ENCODE data around the gene FLNB. TPM values are rescaled to one million over a fixed set of nuclear protein-coding genes. Genes with fewer than 3 reads are reported as not detected.
A peak's percentile ranks its signal among the peaks of the same experiment; 100 is the strongest.

FLNB gene
- total RNA-seq, 2 donors from 2014 or later: 212 to 221 TPM

- 92 to 97% methylated on average over 12 of the region's 12 CpGs for WGBS, 2 experiments (ENCODE audit: insufficient coverage in 1 of 2, insufficient read length in 1 of 2)
- H3K4me3 Mint-ChIP-seq: no peak overlapping the region
Observed at GRCh38 chr3:58141766-58142345, 133.6 kb downstream of the FLNB start.

DNA sequence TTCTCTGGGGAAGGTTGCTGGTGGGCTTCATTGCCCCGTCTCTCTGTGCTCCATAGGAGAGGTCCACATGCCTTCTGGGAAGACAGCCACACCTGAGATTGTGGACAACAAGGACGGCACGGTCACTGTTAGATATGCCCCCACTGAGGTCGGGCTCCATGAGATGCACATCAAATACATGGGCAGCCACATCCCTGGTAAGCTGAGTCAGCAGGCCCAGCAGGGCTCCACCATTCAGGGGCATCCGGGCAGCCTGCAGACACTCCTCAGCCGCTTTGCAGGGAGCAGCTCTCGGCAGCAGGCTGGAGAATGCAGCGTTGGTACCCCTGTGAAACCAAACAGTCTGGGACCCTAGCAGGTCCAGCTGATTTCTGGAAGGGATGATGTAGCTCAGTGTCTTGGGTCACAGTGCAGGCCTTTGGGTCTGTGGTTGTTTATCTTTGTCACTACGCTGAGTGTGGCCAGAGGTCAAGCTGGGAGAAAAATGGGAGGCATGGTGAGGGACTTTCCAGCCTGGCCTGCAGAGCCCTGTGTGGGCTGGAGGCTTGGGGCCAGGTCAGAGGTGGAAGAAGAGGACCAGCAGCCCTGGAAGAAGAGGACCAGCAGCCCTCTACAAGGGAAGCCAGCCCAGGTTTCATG, 135.3 kb downstream of the FLNB start:
- Histone ChIP-seq H3K27me3 (ENCODE audit: control insufficient read depth, insufficient read depth, low read length, poor library complexity, severe bottlenecking) (no peaks in the 10 kb centered on the region), H3K27ac (ENCODE audit: low read depth, low read length) (no peak overlapping the region), H3K4me1 (ENCODE audit: control insufficient read depth, insufficient read depth, low read length) (no peaks in the 10 kb centered on the region), H3K9ac (ENCODE audit: extremely low read depth, low read length, poor library complexity, severe bottlenecking) (no peak overlapping the region), H3K36me3 (ENCODE audit: control insufficient read depth, insufficient read depth, low read length) (peaks cover 100% of the 10 kb centered on the region), H3K4me3 (ENCODE audit: low read length) (no peak overlapping the region), H3K9me3 (ENCODE audit: control insufficient read depth, low read length) (no peaks in the 10 kb centered on the region)
- Mint-ChIP-seq H3K9me3 (no peaks in the 10 kb centered on the region), H3K27ac (no peak overlapping the region), H3K36me3 (ENCODE audit: low read depth) (peaks cover 76% of the 10 kb centered on the region), H3K4me1 (no peaks in the 10 kb centered on the region), H3K27me3 (ENCODE audit: insufficient read depth) (no peaks in the 10 kb centered on the region), H3K4me3 (no peak overlapping the region)
- TF ChIP-seq, protein P1, sequence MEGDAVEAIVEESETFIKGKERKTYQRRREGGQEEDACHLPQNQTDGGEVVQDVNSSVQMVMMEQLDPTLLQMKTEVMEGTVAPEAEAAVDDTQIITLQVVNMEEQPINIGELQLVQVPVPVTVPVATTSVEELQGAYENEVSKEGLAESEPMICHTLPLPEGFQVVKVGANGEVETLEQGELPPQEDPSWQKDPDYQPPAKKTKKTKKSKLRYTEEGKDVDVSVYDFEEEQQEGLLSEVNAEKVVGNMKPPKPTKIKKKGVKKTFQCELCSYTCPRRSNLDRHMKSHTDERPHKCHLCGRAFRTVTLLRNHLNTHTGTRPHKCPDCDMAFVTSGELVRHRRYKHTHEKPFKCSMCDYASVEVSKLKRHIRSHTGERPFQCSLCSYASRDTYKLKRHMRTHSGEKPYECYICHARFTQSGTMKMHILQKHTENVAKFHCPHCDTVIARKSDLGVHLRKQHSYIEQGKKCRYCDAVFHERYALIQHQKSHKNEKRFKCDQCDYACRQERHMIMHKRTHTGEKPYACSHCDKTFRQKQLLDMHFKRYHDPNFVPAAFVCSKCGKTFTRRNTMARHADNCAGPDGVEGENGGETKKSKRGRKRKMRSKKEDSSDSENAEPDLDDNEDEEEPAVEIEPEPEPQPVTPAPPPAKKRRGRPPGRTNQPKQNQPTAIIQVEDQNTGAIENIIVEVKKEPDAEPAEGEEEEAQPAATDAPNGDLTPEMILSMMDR (conservative IDR thresholded peaks at IDR 0.05): no peak
- no peak for DNase-seq
- WGBS, 2 experiments (ENCODE audit: insufficient coverage in 1 of 2, insufficient read length in 1 of 2): 92 to 96% methylated on average over 5 to 9 of the region's 9 CpGs

More at GRCh38 chr3:58141766-58142345, 133.6 kb downstream of the FLNB start:
- no peaks in the 10 kb centered on the region for H3K9me3 Mint-ChIP-seq
- Histone ChIP-seq H3K27me3 (ENCODE audit: control insufficient read depth, insufficient read depth, low read length, poor library complexity, severe bottlenecking) (no peaks in the 10 kb centered on the region), H3K9ac (ENCODE audit: extremely low read depth, low read length, poor library complexity, severe bottlenecking) (no peak overlapping the region), H3K9me3 (ENCODE audit: control insufficient read depth, low read length) (no peaks in the 10 kb centered on the region), H3K4me3 (ENCODE audit: low read length) (no peak overlapping the region), H3K4me1 (ENCODE audit: control insufficient read depth, insufficient read depth, low read length) (no peaks in the 10 kb centered on the region), H3K36me3 (ENCODE audit: control insufficient read depth, insufficient read depth, low read length) (peaks cover 100% of the 10 kb centered on the region), H3K27ac (ENCODE audit: low read depth, low read length) (peak overlapping the region; percentile 9)
- H3K4me1 Mint-ChIP-seq: no peaks in the 10 kb centered on the region
- no peak for DNase-seq
- H3K27ac Mint-ChIP-seq: peak overlapping the region; percentile 33
- TF ChIP-seq, protein P1 (conservative IDR thresholded peaks at IDR 0.05): no peak
- H3K36me3 Mint-ChIP-seq (ENCODE audit: low read depth): peaks cover 77% of the 10 kb centered on the region
- no peaks in the 10 kb centered on the region for H3K27me3 Mint-ChIP-seq (ENCODE audit: insufficient read depth)

DNA sequence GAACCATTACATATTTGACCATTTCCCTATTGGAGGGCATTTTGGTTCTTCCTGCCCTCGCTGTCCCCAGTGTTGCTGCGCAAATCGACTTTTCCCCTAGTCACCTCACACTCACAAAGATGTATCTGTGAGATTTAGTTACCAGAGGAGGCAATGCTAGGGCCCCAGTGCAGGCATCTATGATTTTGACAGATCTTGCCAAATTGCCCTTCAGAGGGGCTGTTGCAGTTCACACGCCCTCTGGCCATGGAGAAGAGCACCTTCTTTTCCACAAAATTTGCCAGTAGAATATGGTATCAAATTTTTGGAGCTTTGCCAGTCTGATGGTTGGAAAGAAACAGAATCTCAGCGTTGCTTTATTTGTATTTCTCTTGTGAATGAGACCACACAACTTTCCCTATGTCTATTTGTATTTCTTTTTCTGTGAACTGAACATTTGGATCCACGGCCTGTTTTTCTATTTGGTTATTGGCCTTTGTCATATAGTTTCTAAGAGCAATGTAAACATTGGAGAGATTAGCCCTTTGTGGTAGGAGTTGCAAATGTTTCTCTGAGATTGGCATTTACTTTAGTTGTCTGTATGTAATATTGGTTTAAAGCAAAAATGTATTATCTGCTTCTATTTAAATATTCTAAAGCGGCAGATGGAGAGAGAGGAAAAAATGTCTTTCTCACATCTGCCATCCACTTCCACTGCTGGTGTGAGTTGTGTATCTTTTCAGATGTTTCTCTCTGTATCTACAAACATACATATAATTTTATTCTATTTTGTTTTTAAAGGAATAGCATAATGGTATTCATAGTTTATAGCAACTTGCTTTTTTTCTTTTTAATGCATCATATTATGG, 136.5 kb downstream of the FLNB start:
- WGBS, 2 experiments (ENCODE audit: insufficient coverage in 1 of 2, insufficient read length in 1 of 2): 93 to 100% methylated on average over 3 to 7 of the region's 7 CpGs
- H3K36me3 ChIP-seq (ENCODE audit: control insufficient read depth, insufficient read depth, low read length): peaks cover 100% of the 10 kb centered on the region

More for the DNA sequence above, 136.5 kb downstream of the FLNB start:
- no peaks in the 10 kb centered on the region for H3K9me3 Mint-ChIP-seq
- no peaks in the 10 kb centered on the region for H3K4me1 Mint-ChIP-seq
- no peaks in the 10 kb centered on the region for H3K27me3 ChIP-seq (ENCODE audit: control insufficient read depth, insufficient read depth, low read length, poor library complexity, severe bottlenecking)
- H3K27me3 Mint-ChIP-seq (ENCODE audit: insufficient read depth): no peaks in the 10 kb centered on the region
- H3K9me3 ChIP-seq (ENCODE audit: control insufficient read depth, low read length): no peaks in the 10 kb centered on the region
- peaks cover 78% of the 10 kb centered on the region for H3K36me3 Mint-ChIP-seq (ENCODE audit: low read depth)
- H3K27ac Mint-ChIP-seq: peak overlapping the region; percentile 10
- no peak overlapping the region for H3K27ac ChIP-seq (ENCODE audit: low read depth, low read length)
- no peak overlapping the region for H3K4me3 ChIP-seq (ENCODE audit: low read length)
- no peak overlapping the region for H3K9ac ChIP-seq (ENCODE audit: extremely low read depth, low read length, poor library complexity, severe bottlenecking)
- DNase-seq: no peak
- H3K4me3 Mint-ChIP-seq: no peak overlapping the region
- no peaks in the 10 kb centered on the region for H3K4me1 ChIP-seq (ENCODE audit: control insufficient read depth, insufficient read depth, low read length)
- TF ChIP-seq, protein P1 (conservative IDR thresholded peaks at IDR 0.05): no peak
